ENCODE measurements around the gene CLPSL2.

DNA sequence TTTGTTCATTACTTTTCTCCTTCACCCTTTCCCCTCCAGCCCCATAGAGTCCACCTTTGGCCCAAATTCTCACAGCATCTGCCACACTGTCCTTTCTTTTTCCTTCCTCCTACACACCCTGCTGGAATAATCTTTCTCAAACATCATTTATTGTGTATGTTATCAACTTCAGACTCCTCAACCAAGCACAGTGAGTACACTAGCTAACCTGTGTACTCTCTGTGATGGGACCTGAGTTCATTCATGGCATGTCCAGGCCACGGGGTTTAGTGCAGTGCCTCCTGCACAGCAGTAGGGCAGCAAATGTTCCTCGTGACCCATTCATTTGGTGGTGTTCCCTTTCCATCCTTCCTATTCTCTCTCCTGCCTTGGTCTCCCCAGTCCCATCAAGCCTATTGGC is 46.7 kb upstream of the CLPSL2 start:
- TF ChIP-seq, protein P1, sequence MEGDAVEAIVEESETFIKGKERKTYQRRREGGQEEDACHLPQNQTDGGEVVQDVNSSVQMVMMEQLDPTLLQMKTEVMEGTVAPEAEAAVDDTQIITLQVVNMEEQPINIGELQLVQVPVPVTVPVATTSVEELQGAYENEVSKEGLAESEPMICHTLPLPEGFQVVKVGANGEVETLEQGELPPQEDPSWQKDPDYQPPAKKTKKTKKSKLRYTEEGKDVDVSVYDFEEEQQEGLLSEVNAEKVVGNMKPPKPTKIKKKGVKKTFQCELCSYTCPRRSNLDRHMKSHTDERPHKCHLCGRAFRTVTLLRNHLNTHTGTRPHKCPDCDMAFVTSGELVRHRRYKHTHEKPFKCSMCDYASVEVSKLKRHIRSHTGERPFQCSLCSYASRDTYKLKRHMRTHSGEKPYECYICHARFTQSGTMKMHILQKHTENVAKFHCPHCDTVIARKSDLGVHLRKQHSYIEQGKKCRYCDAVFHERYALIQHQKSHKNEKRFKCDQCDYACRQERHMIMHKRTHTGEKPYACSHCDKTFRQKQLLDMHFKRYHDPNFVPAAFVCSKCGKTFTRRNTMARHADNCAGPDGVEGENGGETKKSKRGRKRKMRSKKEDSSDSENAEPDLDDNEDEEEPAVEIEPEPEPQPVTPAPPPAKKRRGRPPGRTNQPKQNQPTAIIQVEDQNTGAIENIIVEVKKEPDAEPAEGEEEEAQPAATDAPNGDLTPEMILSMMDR (IDR thresholded peaks at IDR 0.05; ENCODE audit: borderline replicate concordance, extremely low read depth, low read length, poor library complexity, severe bottlenecking), result no peak
- no peak for TF ChIP-seq EZH2 (IDR thresholded peaks at IDR 0.05; ENCODE audit: borderline replicate concordance, low read depth, low read length, severe bottlenecking)

All from DND-41 (cell line).